IgD-negative memory B cell (primary cell): Measurements from ENCODE around the gene LAPTM5. TPM values are rescaled to one million over a fixed set of nuclear protein-coding genes. Genes with fewer than 3 reads are reported as not detected.
"Not testable (repeated sequence)": the region's sequence is repeated elsewhere in the genome, so short reads cannot be mapped to it uniquely, and the experiment has no call there.

Experiments used
- H3K27ac Mint-ChIP-seq, 3 donors: one replicate each; pipeline ENCODE4 v1.8.0; 2020 to 2022; ENCODE audit warnings: mild to moderate bottlenecking in 3 of 3, mixed read lengths in 3 of 3, moderate library complexity in 1 of 3
- H3K27me3 Mint-ChIP-seq: one replicate; pipeline ENCODE4 v1.8.0; 2021; ENCODE audit warnings: mixed read lengths
- H3K36me3 Mint-ChIP-seq: one replicate; pipeline ENCODE4 v1.8.0; 2020; ENCODE audit warnings: mild to moderate bottlenecking, mixed read lengths
- H3K4me1 Mint-ChIP-seq, 3 donors: one replicate each; pipeline ENCODE4 v1.8.0; 2020 to 2022; ENCODE audit warnings: mixed read lengths in 3 of 3, mild to moderate bottlenecking in 1 of 3
- H3K4me3 Mint-ChIP-seq, 4 donors: one replicate each; pipeline ENCODE4 v1.8.0; 2020 to 2022; ENCODE audit warnings: mild to moderate bottlenecking in 4 of 4, mixed read lengths in 4 of 4, moderate library complexity in 3 of 4
- H3K9me3 Mint-ChIP-seq, 3 donors: one replicate each; pipeline ENCODE4 v1.8.0; 2020 to 2021; ENCODE audit warnings: mixed read lengths in 3 of 3, mild to moderate bottlenecking in 1 of 3
- polyA plus RNA-seq: library from polyadenylated mRNA; unstranded; fragments of 300-500 nt; fragmentation: Illumina TruSeq; gene quantifications from one replicate; pipeline ENCODE4 v1.2.3, GENCODE V29; 2021

The LAPTM5 gene
- polyA plus RNA-seq, 1 donor from 2014 or later = 1,002 TPM

- H3K4me1 Mint-ChIP-seq = peaks cover 11 to 22% (median 14%) of the 10 kb centered on the region in 3 donors
- no peaks in the 10 kb centered on the region for H3K27me3 Mint-ChIP-seq
- no peaks in the 10 kb centered on the region for H3K36me3 Mint-ChIP-seq
- no peak overlapping the region for H3K27ac Mint-ChIP-seq
- H3K9me3 Mint-ChIP-seq = no peaks in the 10 kb centered on the region
- no peak overlapping the region for H3K4me3 Mint-ChIP-seq
Measured at GRCh38 chr1:30768830-30769718, 11.5 kb upstream of the LAPTM5 start.

DNA sequence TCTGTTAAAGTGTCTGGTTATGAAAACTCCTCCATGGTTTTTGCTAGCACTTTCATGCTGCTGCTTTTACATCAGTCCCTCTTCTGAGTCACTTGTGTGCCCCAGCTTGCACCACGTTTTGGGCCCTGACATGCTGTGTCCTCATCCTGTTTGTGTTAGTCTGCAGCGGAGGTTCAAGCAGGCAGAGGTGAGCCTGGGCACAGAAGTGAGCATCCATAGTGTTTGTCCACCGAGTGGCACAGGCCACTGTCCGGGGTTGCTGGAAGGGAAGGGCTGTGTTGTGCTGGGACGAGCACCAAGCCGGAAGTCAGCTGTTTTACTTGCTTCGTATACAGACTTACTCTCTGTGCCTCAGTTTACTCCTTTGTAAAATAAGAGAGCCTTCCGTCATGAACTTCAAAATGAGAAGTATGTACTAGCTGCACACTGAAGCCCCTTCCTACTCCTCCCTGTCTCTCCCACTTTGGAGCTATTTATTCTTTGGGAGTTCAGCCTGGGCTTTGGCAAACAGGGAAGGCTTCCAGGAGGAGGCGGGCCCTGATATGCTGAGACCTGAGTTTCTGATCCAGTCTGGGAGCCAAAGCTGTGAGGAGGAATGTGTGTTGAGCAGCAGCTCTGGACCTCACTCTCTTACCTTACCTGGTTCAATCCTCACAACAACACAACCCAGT, 10.7 kb upstream of the LAPTM5 start:
- no peaks in the 10 kb centered on the region for H3K27me3 Mint-ChIP-seq
- H3K9me3 Mint-ChIP-seq = no peaks in the 10 kb centered on the region
- no peak overlapping the region for H3K4me3 Mint-ChIP-seq
- H3K4me1 Mint-ChIP-seq = peaks cover 9 to 23% (median 16%) of the 10 kb centered on the region in 3 donors
- no peaks in the 10 kb centered on the region for H3K36me3 Mint-ChIP-seq
- no peak overlapping the region for H3K27ac Mint-ChIP-seq

- H3K4me1 Mint-ChIP-seq = peaks cover 16 to 36% (median 28%) of the 10 kb centered on the region in 3 donors
- H3K27ac Mint-ChIP-seq, H3K4me3 Mint-ChIP-seq, H3K27me3 Mint-ChIP-seq, H3K36me3 Mint-ChIP-seq, H3K9me3 Mint-ChIP-seq: not testable (repeated sequence)
Measured at GRCh38 chr1:30766948-30767347, 9.4 kb upstream of the LAPTM5 start.

GRCh38 chr1:30765556-30766434, 8.2 kb upstream of the LAPTM5 start:
- H3K27me3 Mint-ChIP-seq = no peaks in the 10 kb centered on the region
- H3K36me3 Mint-ChIP-seq = no peaks in the 10 kb centered on the region
- H3K4me3 Mint-ChIP-seq = peak overlapping the region in 2 of 4 donors; percentile 17 to 39
- peak overlapping the region; percentile 10 to 59 (median 25) for H3K27ac Mint-ChIP-seq
- H3K9me3 Mint-ChIP-seq = no peaks in the 10 kb centered on the region
- peaks cover 24 to 40% (median 37%) of the 10 kb centered on the region in 3 donors for H3K4me1 Mint-ChIP-seq

GRCh38 chr1:30764939-30765555, 7.5 kb upstream of the LAPTM5 start:
- no peaks in the 10 kb centered on the region for H3K9me3 Mint-ChIP-seq

DNA sequence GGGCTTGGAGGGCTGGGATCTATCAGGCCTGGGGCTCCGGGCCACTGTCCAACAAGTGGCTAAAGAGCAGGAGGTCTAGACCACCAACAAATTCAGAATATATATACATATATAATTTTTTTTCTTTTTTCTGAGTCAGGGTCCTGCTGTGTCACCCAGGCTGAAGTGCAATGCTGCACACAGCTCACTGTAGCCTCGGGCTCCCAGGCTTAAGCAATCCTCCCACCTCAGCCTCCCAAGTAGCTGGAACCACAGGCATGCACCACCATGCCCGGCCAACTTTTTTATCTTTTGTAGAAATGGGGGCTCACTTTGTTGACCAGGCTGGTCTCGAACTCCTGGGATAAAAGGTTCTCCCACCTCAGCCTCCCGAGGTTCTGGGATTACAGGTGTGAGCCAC, 6.8 kb upstream of the LAPTM5 start:
- Mint-ChIP-seq H3K4me3 (no peak overlapping the region), H3K9me3 (no peaks in the 10 kb centered on the region), H3K27ac (no peak overlapping the region), H3K27me3 (no peaks in the 10 kb centered on the region), H3K36me3 (no peaks in the 10 kb centered on the region), H3K4me1 (peaks cover 36 to 50% (median 49%) of the 10 kb centered on the region in 3 donors)

More at GRCh38 chr1:30764939-30765555, 7.5 kb upstream of the LAPTM5 start:
- peak overlapping the region in 2 of 3 donors; percentile 25 to 39 for H3K27ac Mint-ChIP-seq
- peaks cover 30 to 44% (median 44%) of the 10 kb centered on the region in 3 donors for H3K4me1 Mint-ChIP-seq
- H3K27me3 Mint-ChIP-seq = no peaks in the 10 kb centered on the region
- peak overlapping the region in 1 of 4 donors; percentile 17 for H3K4me3 Mint-ChIP-seq
- no peaks in the 10 kb centered on the region for H3K36me3 Mint-ChIP-seq

GRCh38 chr1:30763651-30764248, 6.2 kb upstream of the LAPTM5 start:
- H3K36me3 Mint-ChIP-seq = no peaks in the 10 kb centered on the region
- no peaks in the 10 kb centered on the region for H3K9me3 Mint-ChIP-seq
- peak overlapping the region in 1 of 4 donors; percentile 52 for H3K4me3 Mint-ChIP-seq
- no peaks in the 10 kb centered on the region for H3K27me3 Mint-ChIP-seq
- H3K27ac Mint-ChIP-seq = peak overlapping the region in 1 of 3 donors; percentile 92
- peaks cover 41 to 53% (median 50%) of the 10 kb centered on the region in 3 donors for H3K4me1 Mint-ChIP-seq

DNA sequence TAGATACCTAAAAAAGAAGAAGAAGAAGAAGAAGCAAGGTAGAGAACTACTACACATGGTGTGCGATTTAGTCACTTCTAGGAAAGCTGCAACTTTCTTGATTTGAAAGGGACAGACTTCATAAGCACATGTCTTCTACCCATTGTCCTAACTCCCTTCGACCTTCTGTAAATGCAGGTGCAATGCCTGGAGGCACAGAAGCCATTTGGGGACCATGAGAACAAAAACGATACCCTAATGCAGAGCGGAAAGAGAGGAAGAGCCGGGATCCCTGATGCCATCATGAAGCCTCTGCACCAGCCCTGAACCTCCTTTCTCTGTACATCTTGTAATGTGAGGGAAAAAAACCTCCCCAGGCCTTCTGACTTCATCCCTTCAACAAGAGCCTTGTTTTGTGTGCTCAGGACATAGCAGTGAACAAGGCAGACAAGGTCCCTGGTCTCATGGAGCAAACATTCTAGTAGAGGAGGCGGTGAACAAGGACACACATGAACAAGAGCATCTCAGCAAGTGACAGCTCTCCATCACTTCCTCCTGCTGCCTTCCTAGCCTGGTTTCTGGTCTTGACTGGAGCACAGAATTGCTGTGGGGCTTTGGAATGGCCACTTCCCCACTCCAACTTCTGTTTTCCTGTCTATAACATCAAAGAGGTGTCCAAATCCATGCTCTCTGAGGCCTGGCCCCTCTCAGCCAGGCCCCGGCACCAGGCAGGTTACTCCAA, 5.5 kb upstream of the LAPTM5 start:
- no peaks in the 10 kb centered on the region for H3K9me3 Mint-ChIP-seq
- no peaks in the 10 kb centered on the region for H3K27me3 Mint-ChIP-seq
- peaks cover 47 to 59% (median 51%) of the 10 kb centered on the region in 3 donors for H3K4me1 Mint-ChIP-seq
- H3K4me3 Mint-ChIP-seq = peak overlapping the region; percentile 42 to 90 (median 84)
- no peaks in the 10 kb centered on the region for H3K36me3 Mint-ChIP-seq
- peak overlapping the region; percentile 80 to 96 (median 92) for H3K27ac Mint-ChIP-seq

DNA sequence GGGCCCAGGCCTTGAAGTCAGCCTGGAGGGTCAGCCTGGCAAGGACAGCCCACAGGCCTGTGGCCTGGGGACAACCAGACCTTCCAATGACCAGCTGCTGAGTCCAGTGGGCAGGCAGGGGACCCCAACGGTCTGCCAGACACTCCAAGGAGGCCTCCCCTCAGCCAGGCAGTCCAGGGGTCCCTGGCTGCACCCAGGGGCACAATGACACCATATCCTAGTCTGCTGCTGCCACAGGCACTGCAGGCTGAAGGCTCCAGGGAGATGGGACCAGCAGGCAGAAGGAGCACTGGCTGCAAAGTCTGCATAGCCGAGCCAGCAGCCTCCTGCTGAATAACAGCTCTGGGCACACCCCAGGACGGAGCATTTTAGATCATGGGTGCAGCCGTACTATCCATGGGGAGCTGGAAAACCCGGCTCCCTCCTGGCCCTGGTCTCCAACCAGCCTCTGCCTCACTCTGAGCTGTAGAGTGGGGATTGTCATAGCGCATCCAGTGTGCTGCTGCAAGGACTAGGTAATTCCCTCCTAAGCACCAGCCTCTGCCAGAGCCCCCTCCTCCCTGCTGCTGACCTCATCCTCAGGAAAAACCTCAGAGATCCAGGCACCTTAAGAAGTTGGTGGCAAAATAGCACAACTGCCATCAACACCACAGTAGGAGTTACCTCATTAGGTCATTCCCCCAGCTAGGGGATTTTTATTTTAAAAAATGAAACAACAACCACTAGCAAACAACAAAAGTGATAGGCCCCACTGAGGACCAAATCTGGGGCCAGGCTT, 4.8 kb upstream of the LAPTM5 start:
- Mint-ChIP-seq H3K4me3 (peak overlapping the region; percentile 54 to 90 (median 84)), H3K9me3 (no peaks in the 10 kb centered on the region), H3K4me1 (peaks cover 50 to 60% (median 52%) of the 10 kb centered on the region in 3 donors)

DNA sequence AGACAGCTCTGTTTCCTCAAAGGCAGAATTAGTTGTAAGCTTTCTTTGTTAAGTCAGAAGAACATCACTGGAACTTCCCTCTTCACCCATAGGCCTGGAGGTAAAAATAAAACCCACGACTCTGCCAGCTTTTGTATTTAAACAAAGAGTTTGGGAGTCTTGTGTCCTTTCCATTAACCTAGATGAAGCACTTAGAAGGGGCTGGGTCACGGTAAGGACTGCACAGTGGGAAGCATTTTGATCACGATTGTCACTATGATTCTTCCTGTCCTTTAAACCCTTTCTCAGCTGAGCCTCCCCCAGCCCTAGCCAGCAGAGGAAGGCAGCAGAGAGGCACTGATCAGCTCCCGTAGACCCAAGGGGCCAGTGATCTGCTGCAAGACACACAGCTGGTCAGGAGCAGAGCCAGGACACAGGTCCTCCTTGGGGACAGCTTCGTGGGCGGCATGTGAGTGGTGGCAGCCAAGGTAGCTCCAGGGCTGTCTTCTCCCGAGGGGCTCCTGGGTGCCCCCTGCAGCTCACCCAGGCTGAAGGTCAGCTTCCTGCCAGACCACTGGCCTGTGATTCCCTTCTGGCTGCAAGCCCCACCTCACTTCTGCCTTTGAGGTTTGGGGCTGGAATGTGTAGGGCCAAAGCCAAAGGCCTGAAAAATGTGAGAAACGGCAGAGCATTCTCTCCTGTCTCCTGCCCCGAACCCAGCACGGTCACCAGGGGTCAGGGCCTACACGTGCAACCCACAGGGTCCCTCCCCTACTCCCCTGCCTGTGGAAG, 4.0 kb upstream of the LAPTM5 start:
- Mint-ChIP-seq H3K9me3 (no peaks in the 10 kb centered on the region), H3K27me3 (no peaks in the 10 kb centered on the region), H3K27ac (peak overlapping the region; percentile 91 to 96 (median 92)), H3K4me1 (peaks cover 51 to 58% (median 52%) of the 10 kb centered on the region in 3 donors), H3K4me3 (peak overlapping the region; percentile 75 to 84 (median 80)), H3K36me3 (peaks cover 2% of the 10 kb centered on the region)

More for the DNA sequence above, 4.8 kb upstream of the LAPTM5 start:
- Mint-ChIP-seq H3K36me3 (no peaks in the 10 kb centered on the region), H3K27ac (peak overlapping the region; percentile 80 to 96 (median 92)), H3K27me3 (no peaks in the 10 kb centered on the region)

DNA sequence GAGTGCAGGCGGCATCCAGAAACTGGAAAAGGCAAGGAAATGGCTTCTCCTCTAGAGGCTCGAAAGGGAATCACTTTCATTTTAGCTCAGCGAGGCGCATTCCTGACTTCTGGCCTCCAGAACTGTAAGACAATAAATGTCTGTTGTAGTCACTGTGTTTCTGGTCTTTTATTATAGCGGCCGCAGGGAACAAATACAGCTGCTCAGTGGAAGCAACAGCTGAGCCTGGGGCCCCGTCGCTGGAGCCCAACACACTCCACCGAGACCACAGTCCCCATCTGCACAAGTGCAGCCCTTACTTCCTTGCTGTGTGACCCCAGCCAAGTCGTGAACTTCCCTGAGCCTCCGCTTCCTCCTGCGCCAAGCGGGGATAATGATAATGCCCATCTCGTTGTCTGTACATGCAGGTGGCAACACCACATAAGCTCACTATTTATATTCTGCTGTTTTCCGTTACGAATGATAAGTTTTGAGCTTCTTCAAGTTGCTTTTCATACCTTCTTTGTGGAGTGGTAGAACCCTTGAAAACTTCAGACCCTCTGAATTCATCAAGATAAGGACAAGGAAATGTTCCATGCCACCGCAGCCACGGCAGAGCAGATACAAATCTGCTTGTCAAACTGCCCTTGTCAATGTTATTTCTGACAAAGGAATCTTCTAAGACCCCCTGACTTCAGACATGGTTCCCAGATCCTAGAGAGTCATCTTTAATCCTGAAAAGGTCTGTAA, 3.2 kb upstream of the LAPTM5 start:
- Mint-ChIP-seq H3K36me3 (peaks cover 3% of the 10 kb centered on the region), H3K4me3 (peak overlapping the region; percentile 75 to 88 (median 84)), H3K9me3 (no peaks in the 10 kb centered on the region), H3K27me3 (no peaks in the 10 kb centered on the region), H3K4me1 (peaks cover 47 to 53% (median 51%) of the 10 kb centered on the region in 3 donors), H3K27ac (peak overlapping the region; percentile 91 to 96 (median 92))
